Hepatocyte (in vitro differentiated cells): ENCODE results near the gene SLC39A11.

Experiments
- EZH2 ChIP-seq: fragments of 200-600 bp; sonication (generic); IDR thresholded peaks from 2 replicates; pipeline ENCODE4 v1.6.1; 2016; ENCODE audit warnings: antibody characterized with exemption, mild to moderate bottlenecking, borderline replicate concordance
- EZH2phosphoT487 ChIP-seq: fragments of 200-600 bp; sonication (generic); IDR thresholded peaks from one replicate; pipeline ENCODE4 v1.6.1; 2018; ENCODE audit warnings: antibody characterized with exemption, mild to moderate bottlenecking, low read depth, moderate library complexity; ENCODE audit not compliant: unreplicated experiment, severe bottlenecking
- TF ChIP-seq, protein P1 (sequence below): fragments of 200-600 bp; sonication (generic); IDR thresholded peaks from 2 replicates; pipeline ENCODE4 v1.5.1; 2016; ENCODE audit warnings: antibody characterized with exemption, mild to moderate bottlenecking; ENCODE audit not compliant: poor library complexity

DNA sequence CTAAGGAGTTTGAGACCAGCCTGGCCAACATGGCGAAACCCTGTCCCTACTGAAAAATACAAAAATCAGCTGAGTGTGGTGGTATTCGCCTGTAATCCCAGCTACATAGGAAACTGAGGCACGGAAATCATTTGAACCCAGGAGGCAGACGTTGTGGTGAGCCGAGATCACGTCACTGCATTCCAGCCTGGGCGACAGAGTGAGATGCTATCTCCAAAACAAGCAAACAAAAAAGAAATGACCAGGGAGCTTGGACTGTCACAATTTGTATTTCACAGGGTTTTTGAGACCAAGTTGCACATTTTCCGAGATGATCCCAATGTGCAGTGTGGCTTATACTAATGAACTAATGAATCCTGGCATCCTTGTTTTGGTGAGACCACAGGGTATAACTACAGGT, 156.5 kb downstream of the SLC39A11 start:
- TF ChIP-seq EZH2phosphoT487 (no peak), EZH2 (no peak)
- TF ChIP-seq, protein P1, sequence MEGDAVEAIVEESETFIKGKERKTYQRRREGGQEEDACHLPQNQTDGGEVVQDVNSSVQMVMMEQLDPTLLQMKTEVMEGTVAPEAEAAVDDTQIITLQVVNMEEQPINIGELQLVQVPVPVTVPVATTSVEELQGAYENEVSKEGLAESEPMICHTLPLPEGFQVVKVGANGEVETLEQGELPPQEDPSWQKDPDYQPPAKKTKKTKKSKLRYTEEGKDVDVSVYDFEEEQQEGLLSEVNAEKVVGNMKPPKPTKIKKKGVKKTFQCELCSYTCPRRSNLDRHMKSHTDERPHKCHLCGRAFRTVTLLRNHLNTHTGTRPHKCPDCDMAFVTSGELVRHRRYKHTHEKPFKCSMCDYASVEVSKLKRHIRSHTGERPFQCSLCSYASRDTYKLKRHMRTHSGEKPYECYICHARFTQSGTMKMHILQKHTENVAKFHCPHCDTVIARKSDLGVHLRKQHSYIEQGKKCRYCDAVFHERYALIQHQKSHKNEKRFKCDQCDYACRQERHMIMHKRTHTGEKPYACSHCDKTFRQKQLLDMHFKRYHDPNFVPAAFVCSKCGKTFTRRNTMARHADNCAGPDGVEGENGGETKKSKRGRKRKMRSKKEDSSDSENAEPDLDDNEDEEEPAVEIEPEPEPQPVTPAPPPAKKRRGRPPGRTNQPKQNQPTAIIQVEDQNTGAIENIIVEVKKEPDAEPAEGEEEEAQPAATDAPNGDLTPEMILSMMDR, result no peak
